Stromal cell of bone marrow (primary cell): ENCODE data around the gene NMT1.

ENCODE experiments used
- DNase-seq: peaks from one replicate; pipeline ENCODE4 v3.0.0-alpha.2; 2012; ENCODE audit warnings: low read depth

The NMT1 gene

GRCh38 chr17:45135978-45136791 lies 75.1 kb downstream of the NMT1 start:
- DNase-seq: no peak

- no peak for DNase-seq
Measured at GRCh38 chr17:45136846-45137560, 75.9 kb downstream of the NMT1 start.

- no peak for DNase-seq
Measured at GRCh38 chr17:45137561-45138305, 76.6 kb downstream of the NMT1 start.

GRCh38 chr17:45138911-45139532 lies 77.9 kb downstream of the NMT1 start:
- no peak for DNase-seq

- DNase-seq: no peak
Measured at GRCh38 chr17:45139533-45139920, 78.4 kb downstream of the NMT1 start.

GRCh38 chr17:45143094-45143670 lies 82.1 kb downstream of the NMT1 start:
- no peak for DNase-seq

GRCh38 chr17:45143767-45144198 lies 82.7 kb downstream of the NMT1 start:
- DNase-seq: peak; percentile 76

GRCh38 chr17:45144199-45145034 lies 83.3 kb downstream of the NMT1 start:
- DNase-seq: no peak

- no peak for DNase-seq
Measured at GRCh38 chr17:45145035-45145389, 83.9 kb downstream of the NMT1 start.

- no peak for DNase-seq
Measured at GRCh38 chr17:45146166-45146565, 85.0 kb downstream of the NMT1 start.

- DNase-seq: no peak
Measured at GRCh38 chr17:45146592-45146889, 85.4 kb downstream of the NMT1 start.

- peak; percentile 67 for DNase-seq
Measured at GRCh38 chr17:45146890-45147580, 85.9 kb downstream of the NMT1 start.

- DNase-seq: peak; percentile 88
Measured at GRCh38 chr17:45147581-45148182, 86.6 kb downstream of the NMT1 start.

- peak; percentile 99 for DNase-seq
Measured at GRCh38 chr17:45148183-45149036, 87.3 kb downstream of the NMT1 start, which contains the start of gene HEXIM1. TSS of gene HEXIM1 (plus strand) at chr17:45148475. CDS start at chr17:45149191, 716 bp downstream.

GRCh38 chr17:45149037-45149668 lies 88.0 kb downstream of the NMT1 start:
- DNase-seq: peak; percentile 72

GRCh38 chr17:45149669-45150664 lies 88.8 kb downstream of the NMT1 start:
- DNase-seq: no peak
